ENCODE measurements around the gene TSC22D1.
A peak's percentile ranks its signal among the peaks of the same experiment; 100 is the strongest.
"Not testable (repeated sequence)": the region's sequence is repeated elsewhere in the genome, so short reads cannot be mapped to it uniquely, and the experiment has no call there.

Gene TSC22D1

GRCh38 chr13:44575741-44576350 lies at the start of gene TSC22D1:
Gene TSC22D1 (minus strand): TSS chr13:44576330. CDS start chr13:44576074, 256 bp downstream.
- peak in 1 of 2 experiments; percentile 16 for DNase-seq

- no peak for DNase-seq
These were observed 46.6 kb upstream of the TSC22D1 start for GRCh38 chr13:44622708-44623107.

GRCh38 chr13:44622261-44622660 lies 46.1 kb upstream of the TSC22D1 start:
- no peak for DNase-seq

GRCh38 chr13:44620057-44620456 lies 43.9 kb upstream of the TSC22D1 start:
- DNase-seq, result no peak

GRCh38 chr13:44619651-44620050 lies 43.5 kb upstream of the TSC22D1 start:
- DNase-seq, result no peak

GRCh38 chr13:44618326-44618725 lies 42.2 kb upstream of the TSC22D1 start:
- DNase-seq, result no peak

GRCh38 chr13:44617648-44618047 lies 41.5 kb upstream of the TSC22D1 start:
- no peak for DNase-seq

GRCh38 chr13:44609137-44609536 lies 33.0 kb upstream of the TSC22D1 start:
- DNase-seq, result no peak

GRCh38 chr13:44605721-44606120 lies 29.6 kb upstream of the TSC22D1 start:
- no peak for DNase-seq

- no peak for DNase-seq
These were observed 29.1 kb upstream of the TSC22D1 start for GRCh38 chr13:44605275-44605674.

GRCh38 chr13:44601586-44601985 lies 25.5 kb upstream of the TSC22D1 start:
- DNase-seq, result no peak

GRCh38 chr13:44593861-44594592 lies 17.9 kb upstream of the TSC22D1 start:
- not testable (repeated sequence) for DNase-seq

GRCh38 chr13:44592216-44592847 lies 16.2 kb upstream of the TSC22D1 start:
- no peak for DNase-seq

GRCh38 chr13:44591316-44591715 lies 15.2 kb upstream of the TSC22D1 start:
- DNase-seq, result no peak

GRCh38 chr13:44583137-44583536 lies 7.0 kb upstream of the TSC22D1 start:
- no peak for DNase-seq

- peak; percentile 57 to 62 for DNase-seq
These were observed 1.9 kb upstream of the TSC22D1 start for GRCh38 chr13:44578067-44578400.

- peak; percentile 92 to 93 for DNase-seq
These were observed 1.3 kb upstream of the TSC22D1 start for GRCh38 chr13:44577236-44578066.

- DNase-seq, result peak in 1 of 2 experiments; percentile 55
These were observed 463 bp upstream of the TSC22D1 start for GRCh38 chr13:44576351-44577235.

GRCh38 chr13:44575035-44575434 lies 1.1 kb downstream of the TSC22D1 start:
- DNase-seq, result no peak

GRCh38 chr13:44574466-44574855 lies 1.7 kb downstream of the TSC22D1 start:
- no peak for DNase-seq

- peak; percentile 26 to 46 for DNase-seq
These were observed 2.2 kb downstream of the TSC22D1 start for GRCh38 chr13:44573790-44574465.

GRCh38 chr13:44573071-44573470 lies 3.1 kb downstream of the TSC22D1 start:
- DNase-seq, result no peak
